ENCODE measurements around the gene IL10RB. TPM values are rescaled to one million over a fixed set of nuclear protein-coding genes. Genes with fewer than 3 reads are reported as not detected.

IL10RB gene
- total and polyA plus RNA-seq, 10 of the 15 experiments (the other 5 are each of a cell fraction or from before 2014, with no cell fraction given) = 15.0 to 55.1 (median 34.9) TPM

DNA sequence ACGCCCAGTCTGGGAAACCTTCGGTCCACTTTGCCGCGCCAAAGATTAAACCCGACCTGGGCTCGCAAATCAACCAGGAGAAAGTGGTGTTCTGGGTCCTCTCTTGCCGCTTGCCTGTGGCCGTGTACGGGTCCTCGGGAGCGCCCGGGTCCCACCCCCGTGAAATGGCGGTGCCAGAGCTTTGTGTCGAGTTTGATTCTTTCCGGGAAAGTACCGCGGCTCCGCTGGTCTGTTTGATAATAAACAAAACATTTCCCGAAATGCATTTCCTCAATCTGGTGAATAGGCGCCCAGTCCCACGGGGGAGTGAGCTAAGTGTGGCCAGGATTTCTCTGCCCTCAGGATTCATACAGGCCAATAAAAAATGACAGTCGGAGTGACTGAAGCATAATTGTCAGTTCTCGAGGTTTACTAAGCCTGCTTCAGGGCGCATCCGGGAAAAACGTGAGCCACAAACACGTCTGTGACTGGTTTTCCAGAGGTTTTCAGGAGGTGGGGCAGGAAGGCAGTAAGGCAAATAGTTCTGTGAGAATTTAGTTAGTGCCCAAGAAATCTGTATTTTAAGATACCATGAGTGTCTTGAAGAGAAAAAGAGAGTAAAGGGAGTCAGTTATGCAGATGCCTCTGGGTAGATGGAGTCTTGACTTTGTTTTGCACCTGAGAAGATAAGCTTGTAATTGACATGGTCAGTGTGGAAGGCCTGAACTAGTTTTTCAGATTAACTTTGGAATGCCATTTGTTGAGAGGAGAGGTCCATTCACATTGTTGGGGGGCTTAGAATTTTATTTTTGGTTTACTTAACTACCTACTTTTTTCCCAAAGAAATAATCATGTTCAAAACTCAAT, 59.3 kb downstream of the IL10RB start (continued):
- TF ChIP-seq, protein P1, sequence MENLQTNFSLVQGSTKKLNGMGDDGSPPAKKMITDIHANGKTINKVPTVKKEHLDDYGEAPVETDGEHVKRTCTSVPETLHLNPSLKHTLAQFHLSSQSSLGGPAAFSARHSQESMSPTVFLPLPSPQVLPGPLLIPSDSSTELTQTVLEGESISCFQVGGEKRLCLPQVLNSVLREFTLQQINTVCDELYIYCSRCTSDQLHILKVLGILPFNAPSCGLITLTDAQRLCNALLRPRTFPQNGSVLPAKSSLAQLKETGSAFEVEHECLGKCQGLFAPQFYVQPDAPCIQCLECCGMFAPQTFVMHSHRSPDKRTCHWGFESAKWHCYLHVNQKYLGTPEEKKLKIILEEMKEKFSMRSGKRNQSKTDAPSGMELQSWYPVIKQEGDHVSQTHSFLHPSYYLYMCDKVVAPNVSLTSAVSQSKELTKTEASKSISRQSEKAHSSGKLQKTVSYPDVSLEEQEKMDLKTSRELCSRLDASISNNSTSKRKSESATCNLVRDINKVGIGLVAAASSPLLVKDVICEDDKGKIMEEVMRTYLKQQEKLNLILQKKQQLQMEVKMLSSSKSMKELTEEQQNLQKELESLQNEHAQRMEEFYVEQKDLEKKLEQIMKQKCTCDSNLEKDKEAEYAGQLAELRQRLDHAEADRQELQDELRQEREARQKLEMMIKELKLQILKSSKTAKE (IDR thresholded peaks at IDR 0.05; ENCODE audit: low read depth, poor library complexity, severe bottlenecking) = peak; percentile 63
- TF ChIP-seq CHD2 (IDR thresholded peaks at IDR 0.05; ENCODE audit: borderline replicate concordance, low read depth, low read length) (0 out of 2 replicates have a peak, but pooled peaks have one; percentile 10), NKRF (conservative IDR thresholded peaks at IDR 0.05) (peak; percentile 52; the same call in 1 of the 2 replicates), BHLHE40 (IDR thresholded peaks at IDR 0.05; ENCODE audit: borderline replicate concordance in 1 of 2, low read depth in 2 of 2, low read length in 1 of 2) (peak in 1 of 2 experiments; percentile 54; a peak in 1 of 4 replicates), ZNF217 (IDR thresholded peaks at IDR 0.05) (0 out of 2 replicates have a peak, but pooled peaks have one; percentile 18), RELA (IDR thresholded peaks at IDR 0.05; ENCODE audit: borderline replicate concordance, partially characterized antibody) (peak; percentile 40), KLF5 (IDR thresholded peaks at IDR 0.05; ENCODE audit: partially characterized antibody) (peak; percentile 83), PAX5 (IDR thresholded peaks at IDR 0.05; ENCODE audit: borderline replicate concordance, low read depth, low read length) (no peak), YY1 (IDR thresholded peaks at IDR 0.05; ENCODE audit: low read depth, low read length) (peak; percentile 85), DPF2 (IDR thresholded peaks at IDR 0.05) (peak; percentile 17; the same call in 1 of the 2 replicates), SMAD1 (IDR thresholded peaks at IDR 0.05; ENCODE audit: low read depth, partially characterized antibody) (peak; percentile 17), POLR2AphosphoS5 (IDR thresholded peaks at IDR 0.05; ENCODE audit: low read length) (peak; percentile 38; the same call in 1 of the 2 replicates), CBX5 (IDR thresholded peaks at IDR 0.05; ENCODE audit: low read depth) (no peak), LARP7 (IDR thresholded peaks at IDR 0.05) (no peak), GATAD2B (conservative IDR thresholded peaks at IDR 0.05; ENCODE audit: low read depth) (peak; percentile 43), SMC3 (IDR thresholded peaks at IDR 0.05; ENCODE audit: borderline replicate concordance, low read length) (0 out of 2 replicates have a peak, but pooled peaks have one; percentile 9), CHD1 (IDR thresholded peaks at IDR 0.05; ENCODE audit: low read depth, low read length) (0 out of 2 replicates have a peak, but pooled peaks have one; percentile 69), EGR1 (IDR thresholded peaks at IDR 0.05; ENCODE audit: borderline replicate concordance in 1 of 2, low read depth in 2 of 2, low read length in 2 of 2) (peak in 1 of 2 experiments; percentile 77; a peak in 1 of 3 replicates), EZH2 (IDR thresholded peaks at IDR 0.05; ENCODE audit: borderline replicate concordance, control insufficient read depth, low read depth, low read length) (no peak), NR2F1 (conservative IDR thresholded peaks at IDR 0.05) (no peak), RUNX3 (IDR thresholded peaks at IDR 0.05; ENCODE audit: low read length) (peak; percentile 24), NBN (IDR thresholded peaks at IDR 0.05) (peak; percentile 14), RELB (IDR thresholded peaks at IDR 0.05; ENCODE audit: low read depth) (peak; percentile 61; the same call in 1 of the 2 replicates)
